ENCODE data around the gene ERRFI1.

Gene ERRFI1

GRCh38 chr1:8009043-8010002 lies 16.8 kb downstream of the ERRFI1 start:
- Histone ChIP-seq H3K27me3 (replicated peaks; ENCODE audit: insufficient read depth, low read length) (no peaks in the 10 kb centered on the region), H3K27ac (ENCODE audit: low read length) (no peak overlapping the region), H3K9me3 (replicated peaks; ENCODE audit: insufficient read depth, low read length) (no peaks in the 10 kb centered on the region), H4K20me1 (ENCODE audit: insufficient read depth, low read length) (no peaks in the 10 kb centered on the region), H3K4me3 (ENCODE audit: low read length) (no peak overlapping the region), H3K79me2 (ENCODE audit: low read length) (no peaks in the 10 kb centered on the region), H3F3A (ENCODE audit: insufficient read depth, low read length) (no peaks in the 10 kb centered on the region), H3K4me2 (ENCODE audit: low read depth, low read length) (no peak overlapping the region), H3K4me1 (ENCODE audit: low read length) (no peaks in the 10 kb centered on the region), H3K9ac (ENCODE audit: low read length) (no peak overlapping the region), H3K9me2 (replicated peaks; ENCODE audit: insufficient read depth, low read length) (no peaks in the 10 kb centered on the region), H2AFZ (ENCODE audit: low read length) (no peak overlapping the region), H3K36me3 (replicated peaks; ENCODE audit: insufficient read depth, low read length) (no peaks in the 10 kb centered on the region)
- no peak for TF ChIP-seq EZH2 (optimal IDR thresholded peaks at IDR 0.05; ENCODE audit: low read depth, low read length)
- TF ChIP-seq EZH2phosphoT487 (IDR thresholded peaks at IDR 0.05; ENCODE audit: low read length): no peak
- TF ChIP-seq, protein P1, sequence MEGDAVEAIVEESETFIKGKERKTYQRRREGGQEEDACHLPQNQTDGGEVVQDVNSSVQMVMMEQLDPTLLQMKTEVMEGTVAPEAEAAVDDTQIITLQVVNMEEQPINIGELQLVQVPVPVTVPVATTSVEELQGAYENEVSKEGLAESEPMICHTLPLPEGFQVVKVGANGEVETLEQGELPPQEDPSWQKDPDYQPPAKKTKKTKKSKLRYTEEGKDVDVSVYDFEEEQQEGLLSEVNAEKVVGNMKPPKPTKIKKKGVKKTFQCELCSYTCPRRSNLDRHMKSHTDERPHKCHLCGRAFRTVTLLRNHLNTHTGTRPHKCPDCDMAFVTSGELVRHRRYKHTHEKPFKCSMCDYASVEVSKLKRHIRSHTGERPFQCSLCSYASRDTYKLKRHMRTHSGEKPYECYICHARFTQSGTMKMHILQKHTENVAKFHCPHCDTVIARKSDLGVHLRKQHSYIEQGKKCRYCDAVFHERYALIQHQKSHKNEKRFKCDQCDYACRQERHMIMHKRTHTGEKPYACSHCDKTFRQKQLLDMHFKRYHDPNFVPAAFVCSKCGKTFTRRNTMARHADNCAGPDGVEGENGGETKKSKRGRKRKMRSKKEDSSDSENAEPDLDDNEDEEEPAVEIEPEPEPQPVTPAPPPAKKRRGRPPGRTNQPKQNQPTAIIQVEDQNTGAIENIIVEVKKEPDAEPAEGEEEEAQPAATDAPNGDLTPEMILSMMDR (IDR thresholded peaks at IDR 0.05; ENCODE audit: low read length): no peak
- no peak for DNase-seq

GRCh38 chr1:8006037-8006963 lies 19.8 kb downstream of the ERRFI1 start:
- Histone ChIP-seq H3K27ac (ENCODE audit: low read length) (no peak overlapping the region), H3K9ac (ENCODE audit: low read length) (no peak overlapping the region), H3K27me3 (replicated peaks; ENCODE audit: insufficient read depth, low read length) (no peaks in the 10 kb centered on the region), H4K20me1 (ENCODE audit: insufficient read depth, low read length) (no peaks in the 10 kb centered on the region), H3K9me2 (replicated peaks; ENCODE audit: insufficient read depth, low read length) (no peaks in the 10 kb centered on the region), H3F3A (ENCODE audit: insufficient read depth, low read length) (no peaks in the 10 kb centered on the region), H3K4me1 (ENCODE audit: low read length) (no peaks in the 10 kb centered on the region), H3K9me3 (replicated peaks; ENCODE audit: insufficient read depth, low read length) (no peaks in the 10 kb centered on the region), H3K4me2 (ENCODE audit: low read depth, low read length) (no peak overlapping the region), H2AFZ (ENCODE audit: low read length) (no peak overlapping the region), H3K36me3 (replicated peaks; ENCODE audit: insufficient read depth, low read length) (no peaks in the 10 kb centered on the region), H3K4me3 (ENCODE audit: low read length) (no peak overlapping the region), H3K79me2 (ENCODE audit: low read length) (no peaks in the 10 kb centered on the region)
- TF ChIP-seq EZH2phosphoT487 (IDR thresholded peaks at IDR 0.05; ENCODE audit: low read length) (no peak), EZH2 (optimal IDR thresholded peaks at IDR 0.05; ENCODE audit: low read depth, low read length) (no peak)
- TF ChIP-seq, protein P1 (IDR thresholded peaks at IDR 0.05; ENCODE audit: low read length): no peak
- no peak for DNase-seq

GRCh38 chr1:8004803-8005573 lies 21.1 kb downstream of the ERRFI1 start:
- no peaks in the 10 kb centered on the region for H4K20me1 ChIP-seq (ENCODE audit: insufficient read depth, low read length)
- no peak overlapping the region for H2AFZ ChIP-seq (ENCODE audit: low read length)
- no peak overlapping the region for H3K4me2 ChIP-seq (ENCODE audit: low read depth, low read length)
- H3K4me3 ChIP-seq (ENCODE audit: low read length): no peak overlapping the region
- DNase-seq: no peak
- H3K4me1 ChIP-seq (ENCODE audit: low read length): no peaks in the 10 kb centered on the region
- TF ChIP-seq EZH2phosphoT487 (IDR thresholded peaks at IDR 0.05; ENCODE audit: low read length) (no peak), EZH2 (optimal IDR thresholded peaks at IDR 0.05; ENCODE audit: low read depth, low read length) (no peak)
- TF ChIP-seq, protein P1 (IDR thresholded peaks at IDR 0.05; ENCODE audit: low read length): no peak
- no peaks in the 10 kb centered on the region for H3K36me3 ChIP-seq (replicated peaks; ENCODE audit: insufficient read depth, low read length)
- no peaks in the 10 kb centered on the region for H3K9me3 ChIP-seq (replicated peaks; ENCODE audit: insufficient read depth, low read length)
- H3K9me2 ChIP-seq (replicated peaks; ENCODE audit: insufficient read depth, low read length): no peaks in the 10 kb centered on the region
- H3K79me2 ChIP-seq (ENCODE audit: low read length): no peaks in the 10 kb centered on the region
- no peak overlapping the region for H3K27ac ChIP-seq (ENCODE audit: low read length)
- no peaks in the 10 kb centered on the region for H3K27me3 ChIP-seq (replicated peaks; ENCODE audit: insufficient read depth, low read length)
- H3K9ac ChIP-seq (ENCODE audit: low read length): no peak overlapping the region
- no peaks in the 10 kb centered on the region for H3F3A ChIP-seq (ENCODE audit: insufficient read depth, low read length)

All from MM.1S (cell line).